Stimulated activated CD8-positive, alpha-beta memory T cell treated with anti-CD3 and anti-CD28 coated beads, Interleukin-15, amount 100 ng/mL, for 48 hours (primary cell): ENCODE results near the gene SLC6A6.

Experiments used
- DNase-seq, 2 donors: peaks; one replicate each; pipeline ENCODE4 v3.0.0-alpha.2; 2020; ENCODE audit warnings: low read depth in 2 of 2

SLC6A6 gene

GRCh38 chr3:14454639-14455310, 52.4 kb downstream of the SLC6A6 start:
- no peak for DNase-seq

DNA sequence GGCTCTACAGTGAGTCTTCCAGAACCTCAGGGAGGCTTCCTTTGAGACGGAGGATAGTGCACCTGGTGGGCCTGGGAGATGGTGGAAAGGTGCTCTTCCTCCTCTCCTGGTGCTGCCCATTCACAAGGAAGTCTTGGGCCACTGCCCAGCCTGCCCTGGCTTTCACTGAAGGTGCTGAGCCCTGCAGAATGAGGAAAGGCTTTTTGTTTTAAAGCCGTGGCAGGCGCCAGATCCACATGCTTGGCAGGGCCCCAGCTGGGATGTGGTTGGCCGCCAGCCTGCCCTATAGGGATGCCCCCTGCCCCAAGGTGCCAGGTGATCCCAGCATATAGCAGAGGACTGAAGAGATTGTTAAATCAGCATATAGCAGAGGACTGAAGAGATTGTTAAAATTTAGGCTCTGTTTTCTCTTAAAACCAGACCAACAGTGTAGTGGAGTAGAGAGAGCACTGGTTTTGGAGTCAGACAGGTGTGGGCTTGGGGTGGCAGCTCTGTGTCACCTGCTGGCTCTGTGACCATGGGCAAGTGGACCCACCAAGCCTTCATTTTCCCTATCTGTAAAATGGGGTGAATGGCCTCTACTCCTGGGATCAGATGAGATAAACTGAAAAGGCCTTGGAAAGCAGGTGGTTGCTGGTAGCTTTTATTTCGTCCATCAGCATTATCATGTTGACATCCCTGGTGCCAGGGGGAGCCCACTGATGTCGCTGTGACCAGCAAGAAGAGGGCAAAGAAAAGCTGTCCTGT, 53.3 kb downstream of the SLC6A6 start:
- no peak for DNase-seq

GRCh38 chr3:14456794-14457193, 54.4 kb downstream of the SLC6A6 start:
- no peak for DNase-seq

DNA sequence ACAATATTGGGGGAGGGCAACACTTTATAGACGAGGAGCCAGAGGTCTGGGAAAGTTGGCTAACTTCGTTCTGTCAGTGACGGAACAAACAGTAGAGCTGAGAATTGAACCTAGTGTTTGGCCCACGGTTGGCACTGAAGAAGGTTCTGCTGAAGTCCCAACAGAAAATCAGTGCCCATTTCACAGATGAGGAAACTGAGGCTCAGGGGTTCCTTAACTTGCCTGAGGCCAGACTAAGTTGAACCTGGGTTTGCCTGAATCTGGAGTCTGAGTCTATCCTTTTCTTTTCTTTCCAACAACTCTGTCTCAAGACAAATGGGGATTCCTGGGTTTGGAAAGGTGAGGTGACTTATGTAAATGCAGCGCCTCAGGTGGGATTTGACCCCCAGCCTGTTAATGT, 55.1 kb downstream of the SLC6A6 start:
- DNase-seq = no peak

GRCh38 chr3:14457999-14458398, 55.6 kb downstream of the SLC6A6 start:
- no peak for DNase-seq

GRCh38 chr3:14458434-14459275, 56.2 kb downstream of the SLC6A6 start:
- no peak for DNase-seq

- DNase-seq = no peak
Observed at GRCh38 chr3:14459384-14459783, 57.0 kb downstream of the SLC6A6 start.

DNA sequence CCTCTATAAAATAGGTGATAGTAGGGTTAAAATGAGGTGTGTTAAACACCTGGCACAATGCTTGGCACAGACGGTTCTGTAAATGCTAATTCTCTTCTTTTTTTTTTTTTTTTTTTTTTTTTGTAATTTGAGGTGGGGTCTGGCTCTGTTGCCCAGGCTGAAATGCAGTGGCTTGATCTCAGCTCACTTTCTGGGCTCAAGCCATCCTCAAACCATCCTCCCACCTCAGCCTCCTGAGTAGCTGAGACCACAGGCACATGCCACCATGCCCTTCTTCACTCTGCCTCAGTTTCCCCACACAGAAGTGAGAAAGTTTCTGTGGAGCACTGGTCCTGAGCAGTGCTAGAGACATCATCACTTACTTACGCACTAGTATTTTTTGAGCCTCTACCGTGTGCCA, 57.4 kb downstream of the SLC6A6 start:
- no peak for DNase-seq

- DNase-seq = no peak
Observed at GRCh38 chr3:14460342-14461005, 58.1 kb downstream of the SLC6A6 start.

- DNase-seq = no peak
Observed at GRCh38 chr3:14461006-14461747, 58.8 kb downstream of the SLC6A6 start.

DNA sequence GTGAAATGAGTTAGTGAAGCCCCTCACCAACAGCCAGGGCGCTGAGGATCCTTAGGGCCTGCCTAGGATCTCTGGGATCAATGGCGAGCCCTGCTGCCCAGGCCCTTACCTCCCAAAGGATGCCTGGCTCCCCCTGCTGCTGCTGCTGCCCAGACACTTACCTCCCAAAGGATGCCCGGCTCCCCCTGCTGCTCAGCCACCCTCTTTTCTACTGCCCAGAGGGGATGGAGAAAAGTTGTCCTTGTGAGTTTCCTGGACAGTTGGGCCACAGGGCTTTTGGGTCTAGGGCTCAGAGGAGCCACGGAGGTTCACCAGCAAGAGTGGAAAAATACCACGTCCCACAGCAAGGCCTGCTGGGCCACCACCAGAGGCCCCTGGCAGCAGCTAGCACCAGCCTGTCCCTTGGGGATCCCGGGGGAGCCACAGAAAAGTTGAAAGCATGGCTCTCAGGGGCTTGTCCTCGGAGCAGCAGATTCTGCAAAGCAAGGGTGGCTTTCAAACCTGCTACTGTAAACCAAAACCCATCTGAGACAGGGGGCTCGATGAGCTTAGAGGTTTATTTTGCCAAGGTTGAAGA, 59.4 kb downstream of the SLC6A6 start:
- no peak for DNase-seq

DNA sequence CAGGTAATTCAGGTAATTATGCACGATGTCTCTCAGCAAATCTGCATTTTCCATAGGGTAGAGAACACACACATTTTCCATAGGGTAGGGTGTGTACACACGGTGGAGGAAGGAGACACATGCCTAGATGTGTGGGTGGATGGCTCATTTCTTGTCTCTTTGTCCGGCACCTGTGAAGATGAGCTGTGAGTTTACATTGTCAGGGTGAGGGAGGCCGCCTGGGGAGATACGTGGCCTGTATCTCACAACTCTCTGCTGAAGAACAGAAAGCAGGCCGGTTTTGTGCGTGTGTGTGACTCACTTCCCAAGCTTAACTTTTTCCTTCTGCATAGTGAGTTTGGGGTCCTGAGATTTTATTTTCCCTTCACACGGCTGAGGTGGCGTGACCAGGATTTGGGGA, 60.3 kb downstream of the SLC6A6 start:
- no peak for DNase-seq

GRCh38 chr3:14463330-14464140, 61.1 kb downstream of the SLC6A6 start:
- no peak for DNase-seq

DNA sequence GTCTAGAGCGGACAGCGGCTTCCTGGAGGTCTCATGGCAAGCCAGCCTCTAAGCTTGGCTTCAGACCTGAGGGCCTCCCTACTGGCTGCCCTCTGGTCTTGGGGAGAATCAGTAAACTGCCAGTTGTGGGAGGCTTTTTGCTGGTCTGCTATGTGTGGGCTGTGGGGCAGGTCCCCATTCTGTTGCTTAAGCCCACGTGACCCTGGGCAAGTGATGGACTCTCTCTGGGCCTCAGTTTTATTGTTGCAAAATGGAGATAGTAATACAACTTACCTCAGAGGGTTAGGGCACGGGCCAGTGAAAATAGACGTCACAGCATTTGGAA, 61.7 kb downstream of the SLC6A6 start:
- DNase-seq = no peak

- no peak for DNase-seq
Observed at GRCh38 chr3:14464521-14464920, 62.1 kb downstream of the SLC6A6 start.

DNA sequence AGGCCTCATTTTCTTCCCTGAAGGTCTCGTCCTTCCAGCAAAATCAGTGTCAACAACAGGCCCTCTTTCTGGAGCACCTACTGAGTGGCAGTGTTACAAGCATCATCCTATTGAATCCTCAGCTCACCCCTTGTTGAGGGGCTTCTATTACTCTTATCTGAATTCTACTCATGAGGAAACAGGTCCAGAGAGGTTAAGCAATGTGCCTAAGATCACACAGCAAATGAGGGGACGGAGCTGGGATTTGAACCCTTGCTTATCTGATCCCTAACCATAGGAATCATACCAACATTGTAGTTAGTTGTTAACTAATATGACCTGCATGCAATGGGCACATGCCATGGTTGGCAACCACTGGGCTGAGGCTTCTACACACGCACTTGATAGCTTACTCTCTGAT, 63.0 kb downstream of the SLC6A6 start:
- no peak for DNase-seq

DNA sequence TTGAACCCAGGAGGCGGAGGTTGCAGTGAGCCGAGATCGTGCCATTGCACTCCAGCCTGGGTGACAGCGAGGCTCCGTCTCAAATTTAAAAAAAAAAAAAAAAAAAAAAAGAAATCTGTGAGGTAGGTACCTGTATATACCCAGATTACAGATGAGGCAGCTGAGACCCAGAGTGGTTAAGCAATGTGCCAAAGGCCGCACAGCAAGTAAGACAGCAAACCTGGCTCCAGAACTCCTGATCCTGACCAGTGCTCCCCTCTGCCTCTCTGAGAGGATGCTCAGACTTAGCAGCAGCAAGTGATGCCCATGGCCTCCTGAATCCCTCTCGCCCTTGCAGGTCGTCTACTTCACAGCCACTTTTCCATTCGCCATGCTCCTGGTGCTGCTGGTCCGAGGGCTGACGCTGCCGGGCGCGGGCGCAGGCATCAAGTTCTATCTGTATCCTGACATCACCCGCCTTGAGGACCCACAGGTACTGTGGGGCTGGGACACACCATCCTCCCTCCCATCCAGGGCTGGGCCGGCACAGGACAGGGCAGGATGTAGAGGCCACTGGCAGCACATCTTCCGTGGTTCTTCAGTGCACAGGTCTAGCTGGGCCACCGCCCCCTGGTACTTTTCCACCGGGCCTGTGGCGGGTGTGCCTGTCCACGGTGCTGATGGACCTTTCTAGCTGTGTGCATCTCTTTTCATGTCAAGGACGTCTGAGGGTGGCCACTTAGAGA, 63.9 kb downstream of the SLC6A6 start:
- no peak for DNase-seq

GRCh38 chr3:14467814-14468620, 65.6 kb downstream of the SLC6A6 start:
- no peak for DNase-seq

DNA sequence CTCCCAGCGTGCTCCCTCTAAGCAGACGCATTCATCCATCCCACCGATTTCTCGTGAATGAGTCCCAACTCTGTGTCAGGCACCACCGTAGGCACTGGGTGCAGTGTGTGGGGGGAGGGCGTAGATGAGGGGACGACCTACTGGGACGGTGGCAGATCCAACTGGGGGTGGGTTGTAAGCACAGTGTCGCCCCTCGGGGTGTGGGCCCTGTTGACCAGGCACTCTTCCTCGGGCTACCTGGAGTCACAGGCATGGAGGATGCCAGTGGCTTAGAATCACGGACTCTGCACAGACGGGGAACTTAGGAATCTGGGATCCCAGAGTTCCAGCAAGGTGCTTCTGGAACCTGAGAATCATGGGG, 66.2 kb downstream of the SLC6A6 start:
- DNase-seq = no peak
